ENCODE results near the gene TMEM243. TPM values are rescaled to one million over a fixed set of nuclear protein-coding genes. Genes with fewer than 3 reads are reported as not detected.

The TMEM243 gene
- total and polyA plus RNA-seq, 10 of the 15 experiments (the other 5 are each of a cell fraction or from before 2014, with no cell fraction given): 47.8 to 170 (median 77.9) TPM

DNA sequence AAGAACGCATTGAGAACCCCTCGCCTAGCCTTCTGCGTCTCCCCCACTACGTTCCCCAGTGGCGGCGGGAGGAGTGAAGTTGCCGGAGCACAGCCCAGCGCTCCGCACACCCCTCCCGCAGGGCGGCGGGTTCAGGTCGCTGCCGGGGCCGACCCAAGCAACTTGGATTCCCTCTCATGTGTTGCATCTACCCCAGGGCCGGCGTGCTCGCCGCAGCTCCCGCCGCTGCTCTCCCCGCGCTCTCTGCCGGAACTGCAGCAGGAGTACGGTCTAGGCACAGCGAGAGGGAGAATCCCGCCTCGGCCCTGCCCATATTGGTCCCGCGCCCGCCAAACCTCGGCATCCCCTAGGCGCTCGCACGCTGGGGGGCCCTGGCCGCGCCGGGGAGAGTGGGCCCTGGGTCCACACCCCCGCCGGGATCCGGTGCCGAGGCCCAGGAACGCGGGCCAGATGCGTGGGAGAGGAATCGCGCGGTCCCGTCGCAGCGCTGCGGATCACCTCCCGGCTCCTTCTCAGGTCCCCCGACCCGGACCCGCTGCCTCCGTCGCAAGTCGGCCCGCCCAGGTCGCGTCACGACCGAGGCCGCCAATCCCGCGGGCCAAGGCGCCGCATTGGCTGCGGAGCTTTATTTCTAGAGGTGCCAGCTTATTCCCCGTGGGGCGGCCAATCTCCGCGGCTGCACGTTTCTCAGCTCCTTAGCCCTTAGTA is 648 bp upstream of the TMEM243 start (continued):
- TF ChIP-seq, protein P1, sequence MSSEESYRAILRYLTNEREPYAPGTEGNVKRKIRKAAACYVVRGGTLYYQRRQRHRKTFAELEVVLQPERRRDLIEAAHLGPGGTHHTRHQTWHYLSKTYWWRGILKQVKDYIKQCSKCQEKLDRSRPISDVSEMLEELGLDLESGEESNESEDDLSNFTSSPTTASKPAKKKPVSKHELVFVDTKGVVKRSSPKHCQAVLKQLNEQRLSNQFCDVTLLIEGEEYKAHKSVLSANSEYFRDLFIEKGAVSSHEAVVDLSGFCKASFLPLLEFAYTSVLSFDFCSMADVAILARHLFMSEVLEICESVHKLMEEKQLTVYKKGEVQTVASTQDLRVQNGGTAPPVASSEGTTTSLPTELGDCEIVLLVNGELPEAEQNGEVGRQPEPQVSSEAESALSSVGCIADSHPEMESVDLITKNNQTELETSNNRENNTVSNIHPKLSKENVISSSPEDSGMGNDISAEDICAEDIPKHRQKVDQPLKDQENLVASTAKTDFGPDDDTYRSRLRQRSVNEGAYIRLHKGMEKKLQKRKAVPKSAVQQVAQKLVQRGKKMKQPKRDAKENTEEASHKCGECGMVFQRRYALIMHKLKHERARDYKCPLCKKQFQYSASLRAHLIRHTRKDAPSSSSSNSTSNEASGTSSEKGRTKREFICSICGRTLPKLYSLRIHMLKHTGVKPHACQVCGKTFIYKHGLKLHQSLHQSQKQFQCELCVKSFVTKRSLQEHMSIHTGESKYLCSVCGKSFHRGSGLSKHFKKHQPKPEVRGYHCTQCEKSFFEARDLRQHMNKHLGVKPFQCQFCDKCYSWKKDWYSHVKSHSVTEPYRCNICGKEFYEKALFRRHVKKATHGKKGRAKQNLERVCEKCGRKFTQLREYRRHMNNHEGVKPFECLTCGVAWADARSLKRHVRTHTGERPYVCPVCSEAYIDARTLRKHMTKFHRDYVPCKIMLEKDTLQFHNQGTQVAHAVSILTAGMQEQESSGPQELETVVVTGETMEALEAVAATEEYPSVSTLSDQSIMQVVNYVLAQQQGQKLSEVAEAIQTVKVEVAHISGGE (CRISPR knock-in tag; IDR thresholded peaks at IDR 0.05): no peak
- peak; percentile 56; the same call in 2 of the 3 replicates for TF ChIP-seq POU2F2 (IDR thresholded peaks at IDR 0.05; ENCODE audit: borderline replicate concordance, low read depth, low read length)
- TF ChIP-seq SMC3 (IDR thresholded peaks at IDR 0.05; ENCODE audit: borderline replicate concordance, low read length): no peak
- TF ChIP-seq, protein P2, sequence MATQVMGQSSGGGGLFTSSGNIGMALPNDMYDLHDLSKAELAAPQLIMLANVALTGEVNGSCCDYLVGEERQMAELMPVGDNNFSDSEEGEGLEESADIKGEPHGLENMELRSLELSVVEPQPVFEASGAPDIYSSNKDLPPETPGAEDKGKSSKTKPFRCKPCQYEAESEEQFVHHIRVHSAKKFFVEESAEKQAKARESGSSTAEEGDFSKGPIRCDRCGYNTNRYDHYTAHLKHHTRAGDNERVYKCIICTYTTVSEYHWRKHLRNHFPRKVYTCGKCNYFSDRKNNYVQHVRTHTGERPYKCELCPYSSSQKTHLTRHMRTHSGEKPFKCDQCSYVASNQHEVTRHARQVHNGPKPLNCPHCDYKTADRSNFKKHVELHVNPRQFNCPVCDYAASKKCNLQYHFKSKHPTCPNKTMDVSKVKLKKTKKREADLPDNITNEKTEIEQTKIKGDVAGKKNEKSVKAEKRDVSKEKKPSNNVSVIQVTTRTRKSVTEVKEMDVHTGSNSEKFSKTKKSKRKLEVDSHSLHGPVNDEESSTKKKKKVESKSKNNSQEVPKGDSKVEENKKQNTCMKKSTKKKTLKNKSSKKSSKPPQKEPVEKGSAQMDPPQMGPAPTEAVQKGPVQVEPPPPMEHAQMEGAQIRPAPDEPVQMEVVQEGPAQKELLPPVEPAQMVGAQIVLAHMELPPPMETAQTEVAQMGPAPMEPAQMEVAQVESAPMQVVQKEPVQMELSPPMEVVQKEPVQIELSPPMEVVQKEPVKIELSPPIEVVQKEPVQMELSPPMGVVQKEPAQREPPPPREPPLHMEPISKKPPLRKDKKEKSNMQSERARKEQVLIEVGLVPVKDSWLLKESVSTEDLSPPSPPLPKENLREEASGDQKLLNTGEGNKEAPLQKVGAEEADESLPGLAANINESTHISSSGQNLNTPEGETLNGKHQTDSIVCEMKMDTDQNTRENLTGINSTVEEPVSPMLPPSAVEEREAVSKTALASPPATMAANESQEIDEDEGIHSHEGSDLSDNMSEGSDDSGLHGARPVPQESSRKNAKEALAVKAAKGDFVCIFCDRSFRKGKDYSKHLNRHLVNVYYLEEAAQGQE (IDR thresholded peaks at IDR 0.05; ENCODE audit: low read depth, low read length): no peak
- TF ChIP-seq, protein P3, sequence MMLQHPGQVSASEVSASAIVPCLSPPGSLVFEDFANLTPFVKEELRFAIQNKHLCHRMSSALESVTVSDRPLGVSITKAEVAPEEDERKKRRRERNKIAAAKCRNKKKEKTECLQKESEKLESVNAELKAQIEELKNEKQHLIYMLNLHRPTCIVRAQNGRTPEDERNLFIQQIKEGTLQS (IDR thresholded peaks at IDR 0.05; ENCODE audit: borderline replicate concordance, extremely low read depth, low read depth, low read length): no peak
- no peak for TF ChIP-seq NR2C1 (IDR thresholded peaks at IDR 0.05)
- peak; percentile 57 for TF ChIP-seq CREM (IDR thresholded peaks at IDR 0.05; ENCODE audit: low read depth)
- no peak for TF ChIP-seq ZSCAN29 (IDR thresholded peaks at IDR 0.05)
- TF ChIP-seq KAT2A (conservative IDR thresholded peaks at IDR 0.05; ENCODE audit: control insufficient read depth, low read depth, low read length): no peak
- no peak for TF ChIP-seq EED (IDR thresholded peaks at IDR 0.05; ENCODE audit: low read depth)
- TF ChIP-seq, protein P4, sequence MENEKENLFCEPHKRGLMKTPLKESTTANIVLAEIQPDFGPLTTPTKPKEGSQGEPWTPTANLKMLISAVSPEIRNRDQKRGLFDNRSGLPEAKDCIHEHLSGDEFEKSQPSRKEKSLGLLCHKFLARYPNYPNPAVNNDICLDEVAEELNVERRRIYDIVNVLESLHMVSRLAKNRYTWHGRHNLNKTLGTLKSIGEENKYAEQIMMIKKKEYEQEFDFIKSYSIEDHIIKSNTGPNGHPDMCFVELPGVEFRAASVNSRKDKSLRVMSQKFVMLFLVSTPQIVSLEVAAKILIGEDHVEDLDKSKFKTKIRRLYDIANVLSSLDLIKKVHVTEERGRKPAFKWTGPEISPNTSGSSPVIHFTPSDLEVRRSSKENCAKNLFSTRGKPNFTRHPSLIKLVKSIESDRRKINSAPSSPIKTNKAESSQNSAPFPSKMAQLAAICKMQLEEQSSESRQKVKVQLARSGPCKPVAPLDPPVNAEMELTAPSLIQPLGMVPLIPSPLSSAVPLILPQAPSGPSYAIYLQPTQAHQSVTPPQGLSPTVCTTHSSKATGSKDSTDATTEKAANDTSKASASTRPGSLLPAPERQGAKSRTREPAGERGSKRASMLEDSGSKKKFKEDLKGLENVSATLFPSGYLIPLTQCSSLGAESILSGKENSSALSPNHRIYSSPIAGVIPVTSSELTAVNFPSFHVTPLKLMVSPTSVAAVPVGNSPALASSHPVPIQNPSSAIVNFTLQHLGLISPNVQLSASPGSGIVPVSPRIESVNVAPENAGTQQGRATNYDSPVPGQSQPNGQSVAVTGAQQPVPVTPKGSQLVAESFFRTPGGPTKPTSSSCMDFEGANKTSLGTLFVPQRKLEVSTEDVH (IDR thresholded peaks at IDR 0.05; ENCODE audit: low read depth, partially characterized antibody): no peak
- TF ChIP-seq CBX3 (IDR thresholded peaks at IDR 0.05; ENCODE audit: borderline replicate concordance, low read depth): no peak
- no peak for TF ChIP-seq BRCA1 (IDR thresholded peaks at IDR 0.05; ENCODE audit: low read depth, low read length)
- no peak for TF ChIP-seq ZNF622 (IDR thresholded peaks at IDR 0.05)
- TF ChIP-seq, protein P5, sequence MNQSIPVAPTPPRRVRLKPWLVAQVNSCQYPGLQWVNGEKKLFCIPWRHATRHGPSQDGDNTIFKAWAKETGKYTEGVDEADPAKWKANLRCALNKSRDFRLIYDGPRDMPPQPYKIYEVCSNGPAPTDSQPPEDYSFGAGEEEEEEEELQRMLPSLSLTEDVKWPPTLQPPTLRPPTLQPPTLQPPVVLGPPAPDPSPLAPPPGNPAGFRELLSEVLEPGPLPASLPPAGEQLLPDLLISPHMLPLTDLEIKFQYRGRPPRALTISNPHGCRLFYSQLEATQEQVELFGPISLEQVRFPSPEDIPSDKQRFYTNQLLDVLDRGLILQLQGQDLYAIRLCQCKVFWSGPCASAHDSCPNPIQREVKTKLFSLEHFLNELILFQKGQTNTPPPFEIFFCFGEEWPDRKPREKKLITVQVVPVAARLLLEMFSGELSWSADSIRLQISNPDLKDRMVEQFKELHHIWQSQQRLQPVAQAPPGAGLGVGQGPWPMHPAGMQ (IDR thresholded peaks at IDR 0.05; ENCODE audit: borderline replicate concordance): no peak
- TF ChIP-seq SMARCA5 (IDR thresholded peaks at IDR 0.05): no peak
- no peak for TF ChIP-seq RBBP5 (conservative IDR thresholded peaks at IDR 0.05)
- TF ChIP-seq NFYB (IDR thresholded peaks at IDR 0.05; ENCODE audit: insufficient read depth, low read depth, low read length): peak; percentile 82
- TF ChIP-seq POLR2AphosphoS2 (IDR thresholded peaks at IDR 0.05; ENCODE audit: low read depth, low read length): no peak

Data from GM12878 (cell line).